Ishikawa (cell line): ENCODE results near the gene RABAC1.

Source experiments
- CEBPB ChIP-seq: IDR thresholded peaks from 2 replicates; pipeline ENCODE4 v1.6.1; 2012
- CREB1 ChIP-seq: IDR thresholded peaks from 2 replicates; pipeline ENCODE4 v1.6.1; 2012; ENCODE audit warnings: low read depth
- EGR1 ChIP-seq: IDR thresholded peaks from 2 replicates; pipeline ENCODE4 v1.6.1; 2012
- EP300 ChIP-seq: IDR thresholded peaks from 2 replicates; pipeline ENCODE4 v1.6.1; 2012; ENCODE audit warnings: borderline replicate concordance
- MAX ChIP-seq: IDR thresholded peaks from 2 replicates; pipeline ENCODE4 v1.6.1; 2012
- RAD21 ChIP-seq: IDR thresholded peaks from 2 replicates; pipeline ENCODE4 v1.6.1; 2012; ENCODE audit warnings: low read depth
- REST ChIP-seq: IDR thresholded peaks from 2 replicates; pipeline ENCODE4 v1.6.1; 2012; ENCODE audit warnings: low read depth, mild to moderate bottlenecking
- TAF1 ChIP-seq: IDR thresholded peaks from 2 replicates; pipeline ENCODE4 v1.6.1; 2012; ENCODE audit warnings: low read depth, mild to moderate bottlenecking
- TCF12 ChIP-seq: IDR thresholded peaks from 2 replicates; pipeline ENCODE4 v1.6.1; 2012; ENCODE audit warnings: low read depth
- TEAD4 ChIP-seq: IDR thresholded peaks from 2 replicates; pipeline ENCODE4 v1.6.1; 2012
- YY1 ChIP-seq: IDR thresholded peaks from 2 replicates; pipeline ENCODE4 v1.6.1; 2012; ENCODE audit warnings: low read depth

GRCh38 chr19:41908724-41909464 is 50.2 kb downstream of the RABAC1 start:
- TF ChIP-seq RAD21 (no peak), EP300 (no peak), CEBPB (no peak), EGR1 (no peak), MAX (no peak), CREB1 (no peak), REST (no peak), TCF12 (no peak), YY1 (no peak), TEAD4 (no peak), TAF1 (no peak)
